Astrocyte (in vitro differentiated cells and primary cell): ENCODE data around the gene CNTNAP2. TPM values are rescaled to one million over a fixed set of nuclear protein-coding genes. Genes with fewer than 3 reads are reported as not detected.

Source experiments
- DNase-seq: peaks from one replicate; pipeline ENCODE4 v3.0.0-alpha.2; 2010; ENCODE audit warnings: low read depth
- FAIRE-seq: peaks from 2 replicates; lab custom pipeline; 2011; peaks lifted over from hg19 to GRCh38; lab: Jason Lieb, UNC
- H2AFZ ChIP-seq: 2 replicates; pipeline ENCODE4 v1.6.0; 2012; ENCODE audit warnings: low read depth, low read length, inconsistent platforms
- H3K27ac ChIP-seq: 2 replicates; pipeline ENCODE4 v1.5.1; 2011; ENCODE audit warnings: low read depth, low read length, inconsistent platforms
- H3K27me3 ChIP-seq: 2 replicates; pipeline ENCODE4 v1.6.0; 2011; ENCODE audit warnings: low read length, inconsistent platforms; ENCODE audit not compliant: insufficient read depth
- H3K36me3 ChIP-seq: 2 replicates; pipeline ENCODE4 v1.5.1; 2011; ENCODE audit warnings: low read length, inconsistent platforms; ENCODE audit not compliant: insufficient read depth
- H3K4me1 ChIP-seq: 2 replicates; pipeline ENCODE4 v1.5.1; 2011; ENCODE audit warnings: low read length, inconsistent platforms; ENCODE audit not compliant: insufficient read depth
- H3K4me2 ChIP-seq: 2 replicates; pipeline ENCODE4 v1.6.0; 2012; ENCODE audit warnings: low read length, inconsistent platforms
- H3K4me3 ChIP-seq: 2 replicates; pipeline ENCODE4 v1.5.1; 2011; ENCODE audit warnings: low read depth, mild to moderate bottlenecking, low read length, inconsistent platforms; ENCODE audit not compliant: insufficient read depth
- H3K79me2 ChIP-seq: 2 replicates; pipeline ENCODE4 v1.6.0; 2012; ENCODE audit warnings: mild to moderate bottlenecking, low read length, inconsistent platforms; ENCODE audit not compliant: insufficient read depth
- H3K9ac ChIP-seq: 2 replicates; pipeline ENCODE4 v1.6.0; 2012; ENCODE audit warnings: mild to moderate bottlenecking, low read length, inconsistent platforms
- H3K9me3 ChIP-seq: 2 replicates; pipeline ENCODE4 v1.5.1; 2012; ENCODE audit warnings: low read depth, mild to moderate bottlenecking, low read length, inconsistent platforms; ENCODE audit not compliant: insufficient read depth
- H4K20me1 ChIP-seq: 2 replicates; pipeline ENCODE4 v1.6.0; 2012; ENCODE audit warnings: low read length, inconsistent platforms; ENCODE audit not compliant: insufficient read depth
- H3K27ac Mint-ChIP-seq: one replicate; pipeline ENCODE4 v1.8.0; 2021; ENCODE audit warnings: mild to moderate bottlenecking, mixed read lengths; ENCODE audit not compliant: unreplicated experiment
- H3K27me3 Mint-ChIP-seq: one replicate; pipeline ENCODE4 v1.8.0; 2021; ENCODE audit warnings: low read depth, mixed read lengths; ENCODE audit not compliant: unreplicated experiment
- H3K36me3 Mint-ChIP-seq: one replicate; pipeline ENCODE4 v1.8.0; 2021; ENCODE audit warnings: low read depth, mixed read lengths; ENCODE audit not compliant: unreplicated experiment
- H3K4me1 Mint-ChIP-seq: one replicate; pipeline ENCODE4 v1.8.0; 2021; ENCODE audit warnings: low read depth, mixed read lengths; ENCODE audit not compliant: unreplicated experiment
- H3K4me3 Mint-ChIP-seq: one replicate; pipeline ENCODE4 v1.8.0; 2021; ENCODE audit warnings: mild to moderate bottlenecking, moderate library complexity, mixed read lengths; ENCODE audit not compliant: unreplicated experiment
- H3K9me3 Mint-ChIP-seq: one replicate; pipeline ENCODE4 v1.8.0; 2021; ENCODE audit warnings: mild to moderate bottlenecking, mixed read lengths; ENCODE audit not compliant: unreplicated experiment
- CTCF ChIP-seq: IDR thresholded peaks from 2 replicates; pipeline ENCODE4 v1.5.1; 2011; ENCODE audit warnings: low read depth, mild to moderate bottlenecking, inconsistent platforms, low read length, moderate library complexity; ENCODE audit not compliant: insufficient read depth
- EZH2 ChIP-seq: IDR thresholded peaks from 2 replicates; pipeline ENCODE4 v1.6.1; 2012; ENCODE audit warnings: mild to moderate bottlenecking, low read length, inconsistent platforms; ENCODE audit not compliant: insufficient read depth
- total RNA-seq: library from RNA; stranded (reverse); gene quantifications from 2 replicates; pipeline ENCODE4 v1.2.1, GENCODE V29; 2021

CNTNAP2 gene
- total RNA-seq, 1 donor from 2014 or later, result 20.0 TPM

- Histone ChIP-seq H3K36me3 (no peaks in the 10 kb centered on the region), H3K4me2 (no peak overlapping the region), H3K4me1 (no peaks in the 10 kb centered on the region), H3K9ac (no peak overlapping the region), H4K20me1 (no peaks in the 10 kb centered on the region), H2AFZ (no peak overlapping the region), H3K79me2 (no peaks in the 10 kb centered on the region), H3K27me3 (no peaks in the 10 kb centered on the region), H3K27ac (no peak overlapping the region), H3K4me3 (no peak overlapping the region), H3K9me3 (no peaks in the 10 kb centered on the region)
- no peaks in the 10 kb centered on the region for H3K9me3 Mint-ChIP-seq
- TF ChIP-seq CTCF, result no peak
- no peak for TF ChIP-seq EZH2
- FAIRE-seq (no peak), DNase-seq (no peak)
- H3K27ac Mint-ChIP-seq, result no peak overlapping the region
- no peaks in the 10 kb centered on the region for H3K36me3 Mint-ChIP-seq
- no peak overlapping the region for H3K4me3 Mint-ChIP-seq
- H3K4me1 Mint-ChIP-seq, result no peaks in the 10 kb centered on the region
- H3K27me3 Mint-ChIP-seq, result peaks cover 21% of the 10 kb centered on the region
Measured at GRCh38 chr7:148456351-148456750, 2339.8 kb downstream of the CNTNAP2 start.

GRCh38 chr7:148457310-148457921, 2340.8 kb downstream of the CNTNAP2 start:
- H3K36me3 Mint-ChIP-seq, result no peaks in the 10 kb centered on the region
- no peak overlapping the region for H3K27ac ChIP-seq
- FAIRE-seq (no peak), DNase-seq (no peak)
- H3K79me2 ChIP-seq, result no peaks in the 10 kb centered on the region
- H3K27ac Mint-ChIP-seq, result no peak overlapping the region
- H4K20me1 ChIP-seq, result no peaks in the 10 kb centered on the region
- H2AFZ ChIP-seq, result no peak overlapping the region
- H3K27me3 ChIP-seq, result no peaks in the 10 kb centered on the region
- no peaks in the 10 kb centered on the region for H3K4me1 ChIP-seq
- no peaks in the 10 kb centered on the region for H3K9me3 ChIP-seq
- H3K4me3 Mint-ChIP-seq, result no peak overlapping the region
- no peaks in the 10 kb centered on the region for H3K36me3 ChIP-seq
- no peaks in the 10 kb centered on the region for H3K4me1 Mint-ChIP-seq
- H3K27me3 Mint-ChIP-seq, result peaks cover 19% of the 10 kb centered on the region
- no peak for TF ChIP-seq CTCF
- no peak for TF ChIP-seq EZH2
- H3K9ac ChIP-seq, result no peak overlapping the region
- no peak overlapping the region for H3K4me3 ChIP-seq
- no peak overlapping the region for H3K4me2 ChIP-seq
- peaks cover 2% of the 10 kb centered on the region for H3K9me3 Mint-ChIP-seq

- no peak overlapping the region for H3K4me2 ChIP-seq
- H3K9me3 ChIP-seq, result no peaks in the 10 kb centered on the region
- no peaks in the 10 kb centered on the region for H3K79me2 ChIP-seq
- peaks cover 9% of the 10 kb centered on the region for H3K9me3 Mint-ChIP-seq
- no peaks in the 10 kb centered on the region for H3K36me3 ChIP-seq
- FAIRE-seq (no peak), DNase-seq (no peak)
- H3K4me3 Mint-ChIP-seq, result no peak overlapping the region
- no peak overlapping the region for H2AFZ ChIP-seq
- no peak overlapping the region for H3K9ac ChIP-seq
- H3K27me3 ChIP-seq, result no peaks in the 10 kb centered on the region
- H4K20me1 ChIP-seq, result no peaks in the 10 kb centered on the region
- H3K4me1 ChIP-seq, result no peaks in the 10 kb centered on the region
- H3K36me3 Mint-ChIP-seq, result no peaks in the 10 kb centered on the region
- no peak overlapping the region for H3K27ac ChIP-seq
- no peak overlapping the region for H3K4me3 ChIP-seq
- no peak for TF ChIP-seq CTCF
- no peak for TF ChIP-seq EZH2
- H3K4me1 Mint-ChIP-seq, result no peaks in the 10 kb centered on the region
- no peak overlapping the region for H3K27ac Mint-ChIP-seq
- peaks cover 19% of the 10 kb centered on the region for H3K27me3 Mint-ChIP-seq
Measured at GRCh38 chr7:148458263-148458662, 2341.7 kb downstream of the CNTNAP2 start.
